Measurements from ENCODE around the gene STK39. TPM values are rescaled to one million over a fixed set of nuclear protein-coding genes. Genes with fewer than 3 reads are reported as not detected.
"Not testable (repeated sequence)": the region's sequence is repeated elsewhere in the genome, so short reads cannot be mapped to it uniquely, and the experiment has no call there.

STK39 gene
- total RNA-seq, 4 donors from 2014 or later = 6.4 to 9.0 (median 6.7) TPM

GRCh38 chr2:168289880-168290279 lies 42.5 kb upstream of the STK39 start:
- TF ChIP-seq POLR2A (IDR thresholded peaks at IDR 0.05) = no peak
- TF ChIP-seq CTCF (IDR thresholded peaks at IDR 0.05) = no peak
- 84 to 93% methylated on average over 6 of the region's 6 CpGs for WGBS, 2 donors
- DNase-seq = no peak
- Histone ChIP-seq H3K9me3 (no peaks in the 10 kb centered on the region), H3K4me1 (no peaks in the 10 kb centered on the region), H3K27ac (no peak overlapping the region), H3K4me3 (replicated peaks in 1 of 3) (no peak overlapping the region), H3K27me3 (no peaks in the 10 kb centered on the region), H3K36me3 (no peaks in the 10 kb centered on the region)
- intact Hi-C loops (cut with DNase I) = no loop called here

DNA sequence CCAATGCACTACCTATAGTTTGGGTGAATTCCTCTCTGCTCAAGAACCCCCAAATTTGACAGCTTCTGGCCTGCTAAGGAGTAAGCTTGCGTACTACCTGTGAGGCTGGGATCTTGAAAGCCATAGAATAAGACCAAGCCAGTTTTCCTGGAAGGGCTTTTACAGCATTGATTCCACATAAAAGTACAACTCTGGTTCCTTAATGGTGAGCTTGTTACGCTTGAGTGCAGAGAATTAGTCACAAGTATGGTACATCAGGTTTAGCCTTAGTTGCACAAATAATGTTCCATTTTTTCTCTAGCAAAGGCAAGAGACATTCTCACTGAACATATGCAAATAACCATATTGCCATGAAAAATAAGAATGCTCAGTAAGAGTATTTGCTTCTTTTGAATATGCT lies 39.1 kb upstream of the STK39 start:
- Histone ChIP-seq H3K27me3 (no peaks in the 10 kb centered on the region), H3K9me3 (no peaks in the 10 kb centered on the region), H3K27ac (no peak overlapping the region), H3K36me3 (no peaks in the 10 kb centered on the region), H3K4me1 (no peaks in the 10 kb centered on the region), H3K4me3 (replicated peaks in 1 of 3) (no peak overlapping the region)
- no peak for TF ChIP-seq CTCF (IDR thresholded peaks at IDR 0.05)
- TF ChIP-seq POLR2A (IDR thresholded peaks at IDR 0.05) = no peak
- intact Hi-C loops (cut with DNase I) = no loop called here
- 46 to 70% methylated on average over 2 of the region's 2 CpGs for WGBS, 2 donors
- DNase-seq = no peak

- no peak for DNase-seq
- Histone ChIP-seq H3K27me3 (no peaks in the 10 kb centered on the region), H3K9me3 (no peaks in the 10 kb centered on the region), H3K4me1 (no peaks in the 10 kb centered on the region), H3K4me3 (replicated peaks in 1 of 3) (no peak overlapping the region), H3K36me3 (no peaks in the 10 kb centered on the region), H3K27ac (no peak overlapping the region)
- intact Hi-C loops (cut with DNase I) = no loop called here
- WGBS, 2 donors = 90 to 91% methylated on average over 5 of the region's 5 CpGs
- TF ChIP-seq CTCF (IDR thresholded peaks at IDR 0.05) (no peak), POLR2A (IDR thresholded peaks at IDR 0.05) (no peak)
These were observed 31.1 kb upstream of the STK39 start for GRCh38 chr2:168278424-168278888.

GRCh38 chr2:168277276-168277675 lies 29.9 kb upstream of the STK39 start:
- WGBS, 2 donors = 86 to 89% methylated on average over 3 of the region's 3 CpGs
- TF ChIP-seq POLR2A (IDR thresholded peaks at IDR 0.05) (no peak), CTCF (IDR thresholded peaks at IDR 0.05) (no peak)
- Histone ChIP-seq H3K27ac (no peak overlapping the region), H3K27me3 (no peaks in the 10 kb centered on the region), H3K36me3 (no peaks in the 10 kb centered on the region), H3K4me1 (no peaks in the 10 kb centered on the region), H3K9me3 (no peaks in the 10 kb centered on the region), H3K4me3 (replicated peaks in 1 of 3) (no peak overlapping the region)
- intact Hi-C loops (cut with DNase I) = no loop called here
- DNase-seq = no peak

GRCh38 chr2:168272225-168272624 lies 24.8 kb upstream of the STK39 start:
- no peak overlapping the region for H3K27ac ChIP-seq
- H3K4me1 ChIP-seq = no peaks in the 10 kb centered on the region
- intact Hi-C loops (cut with DNase I) = no loop called here
- no peak overlapping the region for H3K4me3 ChIP-seq (replicated peaks in 1 of 3)
- 46 to 53% methylated on average over 3 of the region's 3 CpGs for WGBS, 2 donors
- no peaks in the 10 kb centered on the region for H3K36me3 ChIP-seq
- no peaks in the 10 kb centered on the region for H3K27me3 ChIP-seq
- no peaks in the 10 kb centered on the region for H3K9me3 ChIP-seq
- no peak for DNase-seq
- TF ChIP-seq CTCF (IDR thresholded peaks at IDR 0.05) (no peak), POLR2A (IDR thresholded peaks at IDR 0.05) (no peak)

- H3K27me3 ChIP-seq; DNase-seq; H3K36me3 ChIP-seq; H3K27ac ChIP-seq; H3K4me1 ChIP-seq; intact Hi-C loops (cut with DNase I); H3K4me3 ChIP-seq (replicated peaks in 1 of 3); H3K9me3 ChIP-seq: not testable (repeated sequence)
- 91 to 96% methylated on average over 2 of the region's 2 CpGs for WGBS, 2 donors
These were observed 15.5 kb upstream of the STK39 start for GRCh38 chr2:168262926-168263325.
